ENCODE measurements around the gene IMP3.

IMP3 gene

DNA sequence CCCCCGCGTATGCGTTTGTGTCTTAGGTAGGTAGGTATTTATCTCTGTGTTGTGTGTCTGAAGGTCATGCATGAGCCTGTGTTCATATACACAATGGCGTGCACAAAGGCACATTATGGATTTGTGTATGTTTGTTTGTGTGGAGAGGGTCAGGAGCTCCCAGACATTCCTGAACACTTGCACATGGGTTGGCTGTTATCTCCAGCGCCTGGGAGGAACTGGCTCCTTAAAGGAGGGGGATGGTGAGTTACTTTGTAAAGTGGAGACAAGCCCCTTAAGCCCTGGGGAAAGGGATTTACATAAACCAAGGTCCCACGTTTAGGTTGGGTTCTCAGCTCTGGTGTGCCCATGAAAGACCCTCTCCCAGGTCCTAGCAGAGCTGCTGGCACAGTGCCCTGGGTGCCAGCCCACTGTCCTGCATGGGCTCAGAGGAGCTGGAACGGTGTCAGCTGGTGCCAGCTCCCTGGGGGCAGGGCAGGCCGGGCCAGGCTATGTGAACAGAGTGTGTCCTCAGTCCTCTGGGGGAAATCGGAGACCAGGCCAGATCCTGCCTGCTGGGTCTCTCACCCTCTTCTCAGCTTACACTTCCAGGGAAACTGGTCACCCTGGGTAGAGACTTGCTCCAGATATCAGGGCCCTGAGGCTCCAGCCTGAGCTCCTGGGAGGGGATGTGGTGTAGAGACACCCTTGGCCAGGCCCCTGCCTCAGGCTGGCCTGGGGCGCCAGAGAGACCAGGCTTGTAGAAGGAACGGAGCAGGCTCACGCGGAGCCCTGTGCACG is 32.8 kb upstream of the IMP3 start:
- no peak for DNase-seq (ENCODE audit: low spot score)

DNA sequence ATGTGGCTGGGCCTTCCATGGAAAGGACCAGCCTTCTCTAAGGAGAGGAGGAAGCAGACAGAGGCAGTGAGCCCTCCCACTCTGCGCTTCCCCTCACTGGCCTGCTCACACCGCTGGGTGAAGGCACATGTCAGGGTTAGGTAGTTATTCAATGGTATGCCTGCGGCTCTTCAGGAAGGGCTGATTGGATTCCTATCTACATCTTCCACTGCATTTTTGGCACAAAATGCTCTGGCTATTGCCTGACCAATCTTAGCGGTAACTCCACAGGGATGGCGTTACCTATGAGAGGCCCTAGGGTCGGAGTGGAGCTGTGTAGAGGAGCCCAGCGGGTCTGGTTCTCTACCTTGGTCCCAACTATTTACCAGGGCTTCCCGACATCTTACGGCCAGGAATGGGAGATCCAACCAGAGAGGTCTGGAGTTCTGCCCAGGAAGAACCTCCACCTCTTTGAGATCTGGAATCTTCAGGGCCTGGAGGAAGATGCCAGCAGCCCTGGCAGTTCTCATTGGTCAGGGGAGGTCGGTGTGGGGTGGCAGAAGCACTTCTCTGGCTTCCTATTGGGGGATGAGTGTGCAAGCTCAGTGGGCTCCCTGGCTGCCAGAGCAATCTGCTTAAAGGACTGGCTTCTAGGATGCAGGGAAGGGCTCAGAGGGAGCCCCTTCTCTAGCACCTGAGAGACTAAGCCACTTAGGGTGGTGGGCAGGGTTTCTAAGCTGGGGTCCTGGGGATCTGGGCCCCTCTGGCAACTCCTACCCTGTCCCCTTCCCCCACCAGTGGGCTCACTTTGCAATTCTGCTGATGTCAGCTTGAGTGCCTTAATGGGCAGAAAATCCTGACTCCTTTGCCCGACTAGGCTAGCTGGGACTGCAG is 31.9 kb upstream of the IMP3 start:
- DNase-seq (ENCODE audit: low spot score) = no peak

GRCh38 chr15:75669879-75670212 is 29.8 kb upstream of the IMP3 start:
- no peak for DNase-seq (ENCODE audit: low spot score)

- no peak for DNase-seq (ENCODE audit: low spot score)
Observed at GRCh38 chr15:75669191-75669878, 29.3 kb upstream of the IMP3 start.

DNA sequence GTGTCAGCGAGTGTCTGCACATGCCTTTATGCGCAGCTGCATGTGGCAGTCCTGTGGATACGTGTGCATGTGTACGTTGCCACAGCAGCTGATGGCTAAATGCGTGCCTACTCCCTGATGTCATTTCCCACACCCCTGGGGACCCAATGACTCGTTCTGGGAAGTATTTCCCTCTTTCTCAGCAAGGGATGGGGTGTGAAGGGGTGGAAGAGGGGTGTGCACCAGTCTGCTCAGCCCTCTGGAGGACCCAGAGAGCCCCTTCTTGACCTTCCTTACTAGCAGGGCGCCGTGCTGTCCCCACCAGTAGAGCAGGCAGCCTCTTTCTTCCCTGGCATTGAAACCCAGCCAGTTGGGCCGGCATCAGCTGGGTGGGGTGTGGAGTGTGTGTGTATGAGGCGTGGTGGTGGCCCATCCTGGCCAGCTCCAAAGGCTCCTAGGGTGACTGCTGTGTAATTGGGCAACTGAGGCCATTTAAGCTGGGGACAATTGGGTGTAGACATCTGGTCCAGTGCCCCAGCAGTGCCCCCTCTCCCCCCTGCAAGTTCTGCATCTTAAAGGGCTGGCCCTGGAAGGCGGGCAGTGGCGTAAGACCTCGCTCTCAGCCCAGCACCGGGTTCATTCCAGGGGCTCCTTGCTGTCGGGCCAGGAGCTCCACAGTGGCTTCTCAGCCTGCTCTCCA is 26.9 kb upstream of the IMP3 start:
- DNase-seq (ENCODE audit: low spot score) = no peak

DNA sequence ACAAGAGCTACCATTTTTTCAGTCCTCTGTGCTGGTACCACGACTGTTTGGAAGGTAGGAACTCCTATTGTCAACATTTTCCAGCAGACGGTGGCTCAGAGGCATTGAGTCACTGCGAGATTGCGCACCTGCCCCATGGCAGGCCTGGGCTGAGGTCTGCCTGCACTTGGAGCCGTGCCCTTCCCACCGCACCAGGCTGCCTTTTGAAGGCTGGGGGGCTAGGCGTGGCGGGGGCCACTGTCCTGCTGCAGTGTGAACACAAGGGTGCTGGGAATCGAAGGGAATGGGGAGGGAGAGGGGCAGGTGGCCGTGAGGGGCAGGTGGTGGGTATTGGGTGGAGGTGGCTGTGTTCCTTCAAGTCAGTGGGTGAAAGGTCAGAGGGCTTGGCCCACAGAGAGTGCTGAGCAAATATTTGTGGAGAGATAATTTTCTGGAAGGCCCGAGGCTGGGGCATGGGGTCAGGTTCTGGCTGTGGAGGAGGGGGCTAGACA is 24.0 kb upstream of the IMP3 start:
- no peak for DNase-seq (ENCODE audit: low spot score)

DNA sequence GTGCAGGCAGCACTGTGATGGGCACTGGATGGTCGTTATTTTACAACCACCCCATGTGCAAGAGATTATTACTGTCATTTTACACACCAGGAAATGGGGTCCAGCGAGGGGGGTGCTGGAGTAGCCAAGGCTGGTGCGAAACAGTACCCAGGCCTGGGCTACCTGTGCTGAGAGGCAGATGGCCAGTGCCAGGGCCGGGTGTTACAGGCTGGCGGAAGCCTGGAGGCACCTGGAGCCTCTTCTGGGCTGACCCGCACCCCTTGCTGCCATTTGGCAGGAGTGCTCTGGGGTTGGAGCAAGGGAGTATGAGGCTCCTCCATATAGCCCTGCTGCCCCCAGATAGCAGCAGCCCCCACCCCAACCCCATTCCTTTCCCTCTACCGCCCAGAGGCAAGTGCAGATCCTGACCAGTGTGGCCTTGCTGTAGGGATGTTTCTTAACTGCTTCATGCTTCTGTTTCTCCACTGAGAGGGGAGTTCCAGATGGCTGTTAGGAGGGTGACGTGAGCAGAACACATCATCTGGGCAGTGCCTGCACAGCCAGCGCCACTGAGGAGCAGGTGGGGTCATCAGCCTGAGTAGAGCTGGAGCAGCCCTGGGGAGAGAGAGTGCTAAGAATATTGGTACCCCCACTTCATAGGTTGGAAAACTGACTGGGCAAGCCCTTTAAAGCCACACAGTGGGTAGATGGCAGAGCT is 22.9 kb upstream of the IMP3 start:
- DNase-seq (ENCODE audit: low spot score) = no peak

GRCh38 chr15:75661756-75662140 is 21.7 kb upstream of the IMP3 start:
- no peak for DNase-seq (ENCODE audit: low spot score)

- DNase-seq (ENCODE audit: low spot score) = no peak
Observed at GRCh38 chr15:75661100-75661755, 21.2 kb upstream of the IMP3 start.

DNA sequence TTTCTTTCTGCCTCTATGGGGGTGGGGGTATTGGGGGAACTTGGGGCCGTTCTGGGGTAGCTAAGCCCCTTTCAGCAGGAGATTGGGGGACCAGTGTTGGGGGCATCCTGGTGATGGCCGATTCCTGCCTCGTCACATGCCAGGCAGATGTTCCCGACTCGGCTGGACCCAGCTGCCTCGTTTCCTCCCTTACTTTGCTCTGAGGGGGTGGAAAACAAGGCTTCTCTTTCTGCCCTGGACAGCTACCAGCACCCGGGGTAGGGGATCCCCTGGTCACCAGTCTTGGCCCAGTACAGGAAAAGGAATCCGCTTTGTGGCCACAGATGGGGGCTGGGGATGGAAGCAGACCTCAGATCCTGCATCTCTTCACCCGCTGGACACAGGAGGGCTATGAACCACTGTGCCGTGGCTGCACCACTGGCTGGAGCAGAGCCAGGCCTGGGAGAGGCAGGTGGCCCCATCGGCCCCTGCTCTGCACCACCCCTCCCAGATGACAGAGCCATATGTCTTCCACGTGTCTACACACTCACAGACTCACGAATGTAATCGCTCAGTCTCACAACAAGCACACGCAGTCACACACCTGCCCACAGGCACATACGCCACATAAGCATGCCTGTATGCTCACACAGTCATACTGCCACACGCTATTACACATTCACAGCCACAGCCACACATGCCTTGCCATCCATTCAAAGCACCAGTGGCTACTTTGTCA is 20.1 kb upstream of the IMP3 start:
- DNase-seq (ENCODE audit: low spot score) = no peak

DNA sequence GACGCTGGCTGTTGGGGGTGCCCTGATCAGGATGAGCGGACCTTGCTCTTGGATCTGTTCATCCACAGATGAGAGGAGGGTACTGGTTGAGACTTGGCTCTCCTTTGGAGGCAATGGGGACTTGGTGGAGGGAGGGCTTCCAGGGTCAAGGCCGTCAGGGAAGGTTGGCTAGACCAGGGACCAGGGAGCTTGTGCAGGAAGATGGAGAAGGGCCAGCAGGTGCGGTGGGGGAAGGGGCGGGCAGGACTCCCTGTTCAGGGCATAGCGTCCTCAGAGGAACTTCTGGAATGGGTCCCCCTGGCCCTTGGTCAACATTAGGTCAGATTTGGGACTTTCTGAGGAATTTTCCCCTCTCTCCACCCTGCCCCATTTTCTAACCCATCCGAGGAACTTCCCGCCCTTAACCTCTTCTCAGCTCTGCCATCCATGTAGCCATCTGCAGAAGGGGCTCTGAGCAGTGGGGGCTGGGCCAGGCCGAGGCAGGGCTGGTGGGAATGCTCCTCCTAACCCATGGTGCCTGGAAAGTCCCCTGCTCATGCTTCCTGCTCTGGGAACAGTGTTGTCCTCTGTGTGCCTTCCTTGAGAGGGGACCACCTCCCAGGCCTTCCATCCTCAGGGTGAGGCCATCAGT is 19.2 kb upstream of the IMP3 start:
- DNase-seq (ENCODE audit: low spot score) = no peak

DNA sequence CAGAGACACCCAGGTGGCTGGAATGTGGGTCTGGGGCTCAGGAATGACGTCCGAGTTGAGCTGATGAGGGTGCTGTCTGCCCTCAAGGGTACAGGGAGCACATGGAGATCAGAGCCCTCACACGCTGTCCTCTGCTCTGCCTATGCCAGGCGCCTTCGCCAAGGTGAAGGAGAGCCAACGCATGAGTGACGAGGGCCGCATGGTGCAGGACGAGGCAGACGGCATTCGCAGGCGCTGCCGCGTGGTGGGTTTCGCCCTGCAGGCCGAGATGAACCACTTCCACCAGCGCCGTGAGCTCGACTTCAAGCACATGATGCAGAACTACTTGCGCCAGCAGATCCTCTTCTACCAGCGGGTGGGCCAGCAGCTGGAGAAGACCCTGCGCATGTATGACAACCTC is 16.8 kb upstream of the IMP3 start:
- DNase-seq (ENCODE audit: low spot score) = no peak

DNA sequence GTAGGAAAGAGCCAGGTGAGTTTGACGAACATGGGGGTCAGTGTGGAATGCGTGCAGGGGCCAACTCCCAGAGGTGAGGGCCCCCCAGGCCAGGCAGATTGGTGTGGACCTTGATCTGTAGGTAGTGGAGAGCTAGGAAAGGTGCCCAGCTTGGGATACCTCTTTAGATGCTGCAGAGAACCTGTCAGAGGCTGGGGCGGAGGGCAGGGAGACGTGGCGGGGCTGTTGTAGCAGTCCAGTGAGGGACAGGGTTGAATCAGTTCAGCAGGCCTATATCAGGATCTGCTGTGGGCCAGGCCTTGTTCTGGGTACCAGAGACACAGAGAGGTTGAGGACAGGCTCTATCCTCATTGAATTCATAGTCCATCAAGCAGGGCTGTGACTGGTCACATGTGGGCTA is 16.3 kb upstream of the IMP3 start:
- no peak for DNase-seq (ENCODE audit: low spot score)

GRCh38 chr15:75655931-75656330 is 15.9 kb upstream of the IMP3 start:
- DNase-seq (ENCODE audit: low spot score) = no peak

- no peak for DNase-seq (ENCODE audit: low spot score)
Observed at GRCh38 chr15:75654201-75654907, 14.3 kb upstream of the IMP3 start.

DNA sequence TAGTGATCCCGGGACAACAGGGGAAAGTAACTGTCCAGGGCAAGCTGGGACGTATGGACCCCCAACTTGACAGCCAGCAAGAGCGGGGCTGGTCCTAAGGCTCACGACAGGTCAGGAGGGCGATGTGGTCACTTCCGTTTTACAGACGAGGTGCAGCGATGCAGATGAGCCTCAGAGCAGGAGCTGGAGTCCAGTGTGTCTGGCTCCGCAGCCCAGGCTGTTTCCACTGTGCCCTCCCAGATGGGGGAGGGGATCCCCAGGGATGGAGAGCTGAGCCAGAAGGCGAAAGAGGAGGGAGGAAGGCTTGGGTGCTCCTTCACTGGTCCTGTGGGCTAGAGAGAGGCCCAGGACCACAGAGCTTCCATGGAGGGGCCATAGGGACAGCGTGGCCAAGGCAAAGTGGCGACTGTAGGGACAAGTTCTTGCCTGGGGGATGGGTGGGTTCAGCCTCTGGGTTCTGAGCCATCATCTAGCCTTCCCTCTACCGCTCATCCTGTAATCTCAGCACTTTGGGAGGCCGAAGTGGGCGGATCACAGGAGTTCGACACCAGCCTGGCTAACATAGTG is 13.4 kb upstream of the IMP3 start:
- DNase-seq (ENCODE audit: low spot score) = no peak

DNA sequence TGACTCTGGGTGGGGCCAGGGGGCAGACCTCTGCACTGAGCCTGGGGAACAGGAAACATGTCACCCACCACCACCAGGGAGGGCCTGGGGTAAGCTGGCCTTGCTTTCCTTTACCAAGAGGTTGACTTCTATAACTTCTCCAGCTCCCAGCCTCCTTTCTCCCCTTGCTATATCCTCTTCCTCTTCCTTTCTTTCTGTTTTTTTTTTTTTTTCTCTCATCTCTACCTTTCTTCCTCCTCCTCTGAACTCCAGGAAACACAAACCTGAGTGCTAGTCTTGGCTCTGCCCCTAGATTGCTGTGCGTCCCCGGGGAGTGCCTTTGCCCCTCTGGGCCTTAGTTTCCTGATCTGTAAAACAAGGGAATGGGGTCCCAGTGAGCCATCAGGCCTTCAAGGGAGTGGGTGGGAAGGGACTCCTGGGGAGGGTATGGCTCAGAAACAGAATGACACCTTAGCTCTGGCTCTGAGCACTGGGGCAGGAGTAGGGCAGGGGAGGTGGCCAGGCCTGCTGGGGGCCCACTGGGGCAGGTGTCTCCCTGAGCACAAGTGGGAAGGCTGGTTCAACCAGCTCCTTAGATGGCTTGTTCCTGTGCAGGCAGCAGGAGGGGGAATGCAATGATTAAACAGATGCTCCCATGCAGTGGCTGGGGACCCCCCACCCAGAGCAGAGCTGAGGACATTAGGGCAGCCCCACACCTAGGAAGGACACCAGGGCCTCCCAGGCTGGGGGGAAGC is 12.0 kb upstream of the IMP3 start:
- DNase-seq (ENCODE audit: low spot score) = no peak

Measured in germinal center (tissue), 1 donor.